Activated CD8-positive, alpha-beta T cell treated with anti-CD3 and anti-CD28 coated beads, Interleukin-2, amount 10 ng/mL, durations not matched to agents 7 days and 5 days (primary cell): Measurements from ENCODE around the gene GRAP2. TPM values are rescaled to one million over a fixed set of nuclear protein-coding genes. Genes with fewer than 3 reads are reported as not detected.
"Not testable (repeated sequence)": the region's sequence is repeated elsewhere in the genome, so short reads cannot be mapped to it uniquely, and the experiment has no call there.

ENCODE experiments used
- ATAC-seq: fragments of 150-1000 bp; cut with Tn5 transposase; one replicate; pipeline ENCODE4 v1.10.0; 2021; ENCODE audit warnings: moderate library complexity
- CTCF ChIA-PET: fragments of 350-600 bp; sonication (Branson Sonifier 250); formaldehyde crosslinking; loops from one replicate; lab custom pipeline; 2021; ENCODE audit warnings: antibody characterized with exemption; lab: Charles Lee
- POLR2A ChIA-PET: fragments of 350-600 bp; sonication (Branson Sonifier 250); formaldehyde crosslinking; loops from one replicate; lab custom pipeline; 2021; ENCODE audit warnings: antibody characterized with exemption; lab: Charles Lee
- DNase-seq: peaks from one replicate; pipeline ENCODE4 v3.0.0-alpha.2; 2020
- H3K27ac Mint-ChIP-seq: one replicate; pipeline ENCODE4 v1.8.0; 2021; ENCODE audit warnings: mild to moderate bottlenecking, mixed read lengths
- H3K27me3 Mint-ChIP-seq: one replicate; pipeline ENCODE4 v1.8.0; 2021; ENCODE audit warnings: low read depth, mixed read lengths
- H3K36me3 Mint-ChIP-seq: one replicate; pipeline ENCODE4 v1.8.0; 2021; ENCODE audit warnings: low read depth, mixed read lengths
- H3K4me1 Mint-ChIP-seq: one replicate; pipeline ENCODE4 v1.8.0; 2021; ENCODE audit warnings: low read depth, mixed read lengths
- H3K4me3 Mint-ChIP-seq: one replicate; pipeline ENCODE4 v1.8.0; 2021; ENCODE audit warnings: mild to moderate bottlenecking, mixed read lengths
- H3K9me3 Mint-ChIP-seq: one replicate; pipeline ENCODE4 v1.8.0; 2022; ENCODE audit warnings: mixed read lengths; ENCODE audit not compliant: insufficient read depth
- total RNA-seq, 2 experiments: library from RNA; stranded (reverse); gene quantifications; one replicate each; pipeline ENCODE4 v1.2.3, GENCODE V29; 2021

Gene GRAP2
- total RNA-seq: 100 to 1,000 TPM; 235 to 239 TPM

- ChIA-PET POLR2A (interaction anchor here (0.7 to 4.1 kb wide), 11 partner anchors 8 to 144 kb away, joined by 3 to 43 read pairs (median 7); no protein-coding TSS in a partner anchor), CTCF (interaction anchor here (0.7 to 2.5 kb wide), 6 partner anchors 8 to 32 kb away, joined by 3 to 15 read pairs (median 6); no protein-coding TSS in a partner anchor)
- Mint-ChIP-seq H3K9me3 (no peaks in the 10 kb centered on the region), H3K36me3 (peaks cover 45% of the 10 kb centered on the region), H3K4me3 (peak within 1 kb of the TSS; percentile 95), H3K27ac (peak within 1 kb of the TSS; percentile 96), H3K27me3 (no peaks in the 10 kb centered on the region), H3K4me1 (peaks cover 17% of the 10 kb centered on the region)
- peak; percentile 90 for DNase-seq
- peak; percentile 95 for ATAC-seq
Measured at GRCh38 chr22:39900306-39901227, at the start of gene GRAP2. GRAP2 (plus strand) TSS chr22:39901084; CDS start chr22:39947107, 46,023 bp downstream.

GRCh38 chr22:39851606-39852315 is 49.1 kb upstream of the GRAP2 start:
- H3K9me3 Mint-ChIP-seq: no peaks in the 10 kb centered on the region
- no peak overlapping the region for H3K4me3 Mint-ChIP-seq
- H3K27me3 Mint-ChIP-seq: peaks cover 21% of the 10 kb centered on the region
- ChIA-PET CTCF (no interaction called here), POLR2A (interaction anchor here (0.9 kb wide), 1 partner anchor 49 kb away, joined by 3 read pairs; no protein-coding TSS in a partner anchor)
- no peak for ATAC-seq
- no peak overlapping the region for H3K27ac Mint-ChIP-seq
- DNase-seq: no peak
- no peaks in the 10 kb centered on the region for H3K36me3 Mint-ChIP-seq
- no peaks in the 10 kb centered on the region for H3K4me1 Mint-ChIP-seq

GRCh38 chr22:39852799-39853198 is 48.1 kb upstream of the GRAP2 start:
- Mint-ChIP-seq H3K27me3 (peaks cover 21% of the 10 kb centered on the region), H3K4me1 (no peaks in the 10 kb centered on the region), H3K9me3 (no peaks in the 10 kb centered on the region), H3K27ac (no peak overlapping the region), H3K36me3 (no peaks in the 10 kb centered on the region), H3K4me3 (no peak overlapping the region)
- DNase-seq (no peak), ATAC-seq (no peak)
- ChIA-PET POLR2A (interaction anchor here (0.7 kb wide), 1 partner anchor 8 kb away, joined by 3 read pairs; no protein-coding TSS in a partner anchor), CTCF (no interaction called here)

GRCh38 chr22:39856588-39856987 is 44.3 kb upstream of the GRAP2 start:
- Mint-ChIP-seq H3K27ac (no peak overlapping the region), H3K36me3 (no peaks in the 10 kb centered on the region), H3K4me1 (peaks cover 10% of the 10 kb centered on the region), H3K27me3 (peaks cover 14% of the 10 kb centered on the region), H3K9me3 (no peaks in the 10 kb centered on the region), H3K4me3 (no peak overlapping the region)
- DNase-seq (no peak), ATAC-seq (no peak)
- ChIA-PET CTCF (interaction anchor here (1.0 kb wide), 1 partner anchor 86 kb away, joined by 3 read pairs; no protein-coding TSS in a partner anchor), POLR2A (no interaction called here)

DNA sequence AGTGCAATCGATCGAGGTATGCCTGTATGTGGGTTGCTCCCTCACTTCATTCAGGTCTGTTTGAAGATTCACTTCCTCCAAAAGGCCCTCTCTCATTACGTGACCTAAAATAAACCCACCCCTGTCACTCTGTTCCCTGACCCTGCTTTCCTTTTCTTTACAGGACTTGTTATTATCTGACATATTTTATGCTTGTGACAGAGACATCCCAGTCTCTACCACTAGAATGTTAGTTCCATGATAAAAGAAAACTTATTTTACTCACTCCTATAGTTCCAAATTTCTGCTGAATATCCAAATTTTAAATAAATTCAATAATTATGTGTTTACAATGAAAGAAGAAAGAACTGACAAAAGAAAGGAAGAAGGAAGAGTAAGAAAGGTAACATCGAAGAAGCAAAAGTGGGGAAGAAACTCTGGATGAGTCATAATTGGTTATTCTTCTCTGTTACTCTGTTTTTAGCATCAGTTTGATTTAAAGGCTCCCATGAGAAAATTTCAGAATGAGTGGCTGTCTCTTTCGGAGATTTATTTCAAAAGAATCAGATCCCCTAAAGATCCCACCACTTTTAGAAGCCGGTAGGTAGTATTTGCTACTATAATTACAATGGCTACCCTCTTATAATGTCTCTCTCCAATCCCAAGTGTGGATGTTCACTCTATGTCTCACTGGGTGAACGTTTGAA is 40.8 kb upstream of the GRAP2 start:
- ChIA-PET CTCF (no interaction called here), POLR2A (no interaction called here)
- DNase-seq: no peak

GRCh38 chr22:39868741-39869140 is 32.1 kb upstream of the GRAP2 start:
- CTCF ChIA-PET: no interaction called here
- ATAC-seq: no peak
- no peak for DNase-seq
- no peak overlapping the region for H3K4me3 Mint-ChIP-seq
- POLR2A ChIA-PET: no interaction called here
- peaks cover 4% of the 10 kb centered on the region for H3K27me3 Mint-ChIP-seq
- H3K36me3 Mint-ChIP-seq: peaks cover 4% of the 10 kb centered on the region
- no peak overlapping the region for H3K27ac Mint-ChIP-seq
- no peaks in the 10 kb centered on the region for H3K9me3 Mint-ChIP-seq
- peaks cover 9% of the 10 kb centered on the region for H3K4me1 Mint-ChIP-seq

More for the DNA sequence above, 40.8 kb upstream of the GRAP2 start:
- no peak for ATAC-seq
- Mint-ChIP-seq H3K4me1 (peaks cover 10% of the 10 kb centered on the region), H3K36me3 (no peaks in the 10 kb centered on the region), H3K27me3 (peaks cover 5% of the 10 kb centered on the region), H3K9me3 (no peaks in the 10 kb centered on the region), H3K27ac (no peak overlapping the region), H3K4me3 (no peak overlapping the region)

- H3K9me3 Mint-ChIP-seq, ATAC-seq, H3K4me3 Mint-ChIP-seq, H3K36me3 Mint-ChIP-seq, H3K27ac Mint-ChIP-seq, CTCF ChIA-PET, H3K4me1 Mint-ChIP-seq, H3K27me3 Mint-ChIP-seq, POLR2A ChIA-PET, DNase-seq: not testable (repeated sequence)
Measured at GRCh38 chr22:39869797-39870196, 31.1 kb upstream of the GRAP2 start.

DNA sequence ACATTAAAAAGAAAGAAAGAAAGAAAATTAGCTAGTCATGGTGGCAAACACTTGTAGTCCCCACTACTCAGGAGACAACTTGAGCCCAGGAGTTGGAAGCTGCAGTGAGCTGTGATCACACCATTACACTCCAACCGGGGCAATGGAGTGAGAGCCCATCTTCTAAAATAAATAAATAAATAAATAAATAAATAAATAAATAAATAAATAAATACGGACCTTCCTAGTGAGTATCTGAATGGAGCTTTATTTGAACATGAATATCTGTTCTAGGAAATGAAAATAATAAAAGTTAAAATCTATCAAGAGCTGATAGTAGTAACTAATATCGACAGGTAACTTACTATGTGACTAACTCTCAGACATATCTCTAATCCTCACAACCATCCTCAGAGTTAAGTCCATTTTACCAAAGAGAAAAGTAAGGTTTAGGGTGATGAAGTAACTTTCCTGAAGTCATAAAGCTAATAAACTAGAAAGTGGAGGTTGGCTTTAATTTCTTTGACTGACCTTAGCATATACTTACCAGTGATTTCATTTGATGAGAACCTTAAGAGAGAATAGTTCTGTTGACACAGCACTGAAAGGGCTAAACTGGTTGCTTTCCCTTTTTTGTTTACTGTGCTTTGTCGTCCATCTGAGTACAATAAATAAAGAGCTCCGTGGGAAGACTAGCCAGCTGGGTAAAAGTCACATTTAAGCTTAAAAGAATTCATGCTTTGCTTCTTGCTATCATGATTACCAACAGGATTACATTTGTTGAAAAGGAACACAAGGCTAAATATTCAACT is 29.7 kb upstream of the GRAP2 start:
- ATAC-seq: no peak
- ChIA-PET POLR2A (interaction anchor here (0.5 to 1.1 kb wide), 4 partner anchors 20 to 526 kb away, joined by 3 read pairs; no protein-coding TSS in a partner anchor), CTCF (interaction anchor here (1.2 kb wide), 1 partner anchor 12 kb away, joined by 3 read pairs; no protein-coding TSS in a partner anchor)
- no peaks in the 10 kb centered on the region for H3K9me3 Mint-ChIP-seq
- peaks cover 9% of the 10 kb centered on the region for H3K4me1 Mint-ChIP-seq
- H3K36me3 Mint-ChIP-seq: peaks cover 4% of the 10 kb centered on the region
- H3K27ac Mint-ChIP-seq: no peak overlapping the region
- H3K4me3 Mint-ChIP-seq: no peak overlapping the region
- H3K27me3 Mint-ChIP-seq: no peaks in the 10 kb centered on the region
- DNase-seq: no peak

DNA sequence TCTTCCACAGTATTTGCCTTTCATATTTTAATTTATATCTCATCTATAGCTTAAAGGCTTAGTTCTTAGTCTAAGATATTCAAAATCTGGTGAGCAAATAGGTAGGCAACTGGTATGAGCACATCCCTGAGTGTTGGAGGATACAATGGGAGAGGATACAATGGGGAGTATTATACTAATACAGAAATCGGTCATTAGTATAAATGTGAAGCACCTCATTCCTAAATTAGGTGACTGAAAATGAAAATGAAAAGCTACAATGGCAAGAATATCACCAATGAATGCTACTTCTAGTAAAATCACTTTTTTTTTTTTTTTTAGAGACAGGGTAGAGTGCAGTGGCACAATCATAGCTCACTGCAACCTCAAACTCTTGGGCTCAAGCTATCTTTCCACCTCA is 28.3 kb upstream of the GRAP2 start:
- no peak for DNase-seq
- no peaks in the 10 kb centered on the region for H3K27me3 Mint-ChIP-seq
- H3K27ac Mint-ChIP-seq: no peak overlapping the region
- peaks cover 4% of the 10 kb centered on the region for H3K36me3 Mint-ChIP-seq
- H3K4me1 Mint-ChIP-seq: peaks cover 9% of the 10 kb centered on the region
- ATAC-seq: no peak
- CTCF ChIA-PET: interaction anchor here (0.8 to 1.0 kb wide), 2 partner anchors 40 to 99 kb away, joined by 3 read pairs; no protein-coding TSS in a partner anchor
- H3K9me3 Mint-ChIP-seq: no peaks in the 10 kb centered on the region
- POLR2A ChIA-PET: interaction anchor here (1.1 kb wide), 1 partner anchor 60 kb away, joined by 3 read pairs; no protein-coding TSS in a partner anchor
- no peak overlapping the region for H3K4me3 Mint-ChIP-seq

GRCh38 chr22:39873965-39874364 is 26.9 kb upstream of the GRAP2 start:
- no peaks in the 10 kb centered on the region for H3K27me3 Mint-ChIP-seq
- DNase-seq (no peak), ATAC-seq (no peak)
- peaks cover 3% of the 10 kb centered on the region for H3K36me3 Mint-ChIP-seq
- no peak overlapping the region for H3K4me3 Mint-ChIP-seq
- no peak overlapping the region for H3K27ac Mint-ChIP-seq
- H3K4me1 Mint-ChIP-seq: peaks cover 2% of the 10 kb centered on the region
- H3K9me3 Mint-ChIP-seq: no peaks in the 10 kb centered on the region
- CTCF ChIA-PET: no interaction called here
- POLR2A ChIA-PET: no interaction called here
